AG10803 (cell line): ENCODE data around the gene GALNT18.

Experiments
- DNase-seq: peaks from one replicate; pipeline ENCODE4 v3.0.0; 2010; ENCODE audit warnings: low read depth
- H3K4me3 ChIP-seq: 2 replicates; pipeline ENCODE4 v1.5.1; 2011; ENCODE audit warnings: mild to moderate bottlenecking, low read length, control low read depth
- CTCF ChIP-seq: conservative IDR thresholded peaks from 2 replicates; pipeline ENCODE4 v1.5.1; 2011; ENCODE audit warnings: mild to moderate bottlenecking, low read length, control low read depth, inconsistent platforms

GALNT18 gene

DNA sequence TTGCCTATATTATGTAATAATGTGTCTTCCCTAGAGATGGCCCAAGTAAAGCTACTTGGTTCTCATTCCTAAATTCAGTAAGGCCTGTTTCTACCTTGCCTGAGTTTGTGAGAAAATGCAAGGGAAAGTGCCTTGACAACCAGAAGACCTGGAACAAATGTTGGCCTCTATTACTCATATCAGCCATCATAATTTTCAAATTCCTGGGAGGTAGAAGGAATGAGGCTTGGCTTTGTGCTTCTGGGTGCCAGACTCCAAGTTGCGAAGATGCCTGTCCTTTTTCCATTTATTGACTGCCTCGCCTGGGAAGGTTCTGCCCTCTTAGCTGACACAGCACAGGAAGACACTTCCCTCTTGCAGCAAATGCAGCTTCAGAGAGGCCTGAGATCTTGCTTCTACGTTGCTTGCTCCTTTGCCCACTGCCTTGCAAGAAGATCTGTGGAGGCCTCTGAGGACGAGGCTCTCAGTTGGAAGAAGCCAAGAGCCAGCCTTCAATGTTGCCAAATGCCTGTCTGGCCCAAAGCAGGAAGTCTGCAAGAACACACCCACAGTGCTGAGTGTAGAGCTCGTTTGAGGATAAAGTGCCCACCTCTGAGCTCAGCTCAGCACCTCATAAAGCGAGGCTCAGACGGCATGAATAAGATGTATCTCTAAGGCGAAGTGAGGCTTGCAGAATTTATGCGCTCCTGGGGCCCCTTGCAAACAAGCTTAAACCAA lies 120.1 kb downstream of the GALNT18 start:
- no peak for DNase-seq

DNA sequence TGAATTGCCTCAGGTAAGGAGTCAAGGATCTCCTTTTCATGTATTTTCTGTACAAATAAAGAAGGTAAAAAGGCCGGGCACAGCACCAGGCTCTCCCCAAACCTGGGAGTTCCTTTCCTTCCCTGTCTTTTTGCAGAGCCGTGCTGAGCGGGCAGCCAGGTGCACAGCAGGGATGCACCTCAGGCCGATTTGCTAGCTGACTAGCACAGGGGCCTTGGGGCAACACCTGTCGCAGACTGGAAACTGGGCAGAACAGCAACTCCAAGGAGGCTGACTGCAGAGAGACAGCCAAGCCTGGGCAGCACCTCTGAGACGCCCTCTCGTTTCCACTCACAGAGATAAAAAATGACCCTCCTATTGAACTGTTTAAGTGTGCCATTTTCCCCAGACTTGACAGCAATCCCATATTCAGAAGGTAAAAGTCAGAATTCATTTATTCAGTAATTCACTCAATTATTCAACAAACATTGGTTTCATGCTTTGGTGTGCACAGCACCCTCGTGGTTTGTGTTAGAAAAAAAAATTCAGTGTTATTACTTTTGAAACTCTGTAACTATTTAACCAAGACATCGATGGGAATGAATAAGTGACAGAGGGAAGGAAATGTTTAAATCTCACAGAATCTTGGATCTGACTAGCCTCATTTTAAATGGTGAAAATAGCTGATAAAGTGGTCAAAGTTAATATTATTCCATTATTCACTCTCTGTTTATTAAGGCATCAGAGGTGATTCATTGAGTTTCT lies 120.9 kb downstream of the GALNT18 start:
- H3K4me3 ChIP-seq, result no peak overlapping the region
- TF ChIP-seq CTCF, result no peak
- no peak for DNase-seq

More for the DNA sequence above, 120.1 kb downstream of the GALNT18 start:
- H3K4me3 ChIP-seq, result no peak overlapping the region
- TF ChIP-seq CTCF, result no peak

DNA sequence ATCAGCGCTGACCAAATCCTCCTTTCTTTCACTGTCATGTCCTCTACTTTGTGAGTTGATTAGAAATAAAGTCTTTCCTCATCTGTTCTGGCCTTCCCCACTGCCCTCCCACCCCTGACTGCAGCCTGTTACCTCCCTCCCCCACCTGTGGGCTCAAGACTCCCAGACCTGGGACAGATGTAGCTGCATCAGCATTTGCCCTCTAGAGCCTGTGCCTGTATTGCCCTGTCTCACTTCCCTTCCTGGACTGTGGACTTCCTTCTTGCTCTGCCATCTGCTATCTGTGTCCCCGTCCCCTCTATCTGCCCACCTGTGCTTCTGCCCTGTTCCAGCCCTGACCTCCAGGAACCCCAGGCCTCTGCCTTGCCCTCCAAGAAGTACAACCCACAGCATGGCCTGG lies 122.5 kb downstream of the GALNT18 start:
- no peak for TF ChIP-seq CTCF
- no peak overlapping the region for H3K4me3 ChIP-seq
- DNase-seq, result no peak

DNA sequence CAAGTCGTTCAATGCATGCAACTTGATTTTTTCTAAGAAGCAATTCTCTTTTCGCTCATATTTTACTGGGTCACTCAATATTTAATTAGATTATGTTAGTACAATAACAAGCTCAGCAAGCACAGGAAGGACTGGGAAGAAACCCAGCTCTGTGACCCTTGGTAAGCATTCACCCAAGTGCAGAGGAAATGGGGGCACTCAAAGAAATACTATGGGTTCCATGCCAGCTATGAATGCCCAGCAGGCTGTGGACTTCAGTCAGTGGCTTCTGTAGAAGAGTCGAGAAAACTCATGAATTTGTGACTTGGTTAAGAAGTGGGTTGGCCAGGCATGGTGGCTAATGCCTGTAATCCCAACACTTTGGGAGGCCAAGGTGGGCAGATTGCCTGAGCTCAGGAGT lies 123.6 kb downstream of the GALNT18 start:
- TF ChIP-seq CTCF, result no peak
- DNase-seq, result no peak
- H3K4me3 ChIP-seq, result no peak overlapping the region

DNA sequence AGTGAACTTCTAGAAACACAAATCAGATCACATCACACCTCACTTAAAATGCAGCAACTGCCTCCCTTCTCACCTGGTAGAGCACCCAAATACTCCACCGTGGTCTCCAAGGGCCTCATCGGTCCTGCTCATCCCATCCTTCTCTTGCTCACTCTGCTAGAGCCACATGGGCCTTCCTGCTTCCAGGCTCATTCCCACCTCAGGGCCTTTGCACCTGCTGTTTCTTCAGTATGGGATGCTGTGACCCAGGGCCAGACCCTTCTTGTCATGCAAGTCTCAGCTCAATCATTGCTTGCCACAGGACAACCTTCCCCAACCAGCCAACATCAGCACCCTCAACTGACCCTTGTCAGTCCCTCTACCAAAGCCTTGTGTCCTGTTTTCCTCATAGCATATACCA lies 124.9 kb downstream of the GALNT18 start:
- no peak for TF ChIP-seq CTCF
- no peak for DNase-seq
- H3K4me3 ChIP-seq, result no peak overlapping the region

DNA sequence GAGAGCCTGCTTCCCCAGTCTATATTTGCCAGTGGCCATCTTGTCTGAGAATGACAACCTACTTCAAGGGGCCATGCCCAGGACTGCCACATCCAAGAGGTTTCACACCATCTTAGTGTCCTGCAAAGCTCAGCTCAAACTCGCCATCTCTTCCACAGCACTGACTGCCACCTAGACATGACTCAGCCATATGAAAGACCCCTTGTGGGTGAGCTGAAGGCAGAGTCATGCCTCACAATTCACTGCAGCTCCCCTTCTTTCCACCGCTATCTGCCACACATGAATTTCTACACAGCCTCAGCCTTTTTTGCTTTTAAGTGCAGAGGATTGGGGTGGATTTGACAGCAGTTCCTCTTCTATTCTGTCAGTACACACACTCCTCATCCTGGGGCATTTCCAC lies 127.5 kb downstream of the GALNT18 start:
- DNase-seq, result no peak
- H3K4me3 ChIP-seq, result no peak overlapping the region
- no peak for TF ChIP-seq CTCF

GRCh38 chr11:11493698-11494097 lies 128.1 kb downstream of the GALNT18 start:
- no peak for DNase-seq
- no peak overlapping the region for H3K4me3 ChIP-seq
- no peak for TF ChIP-seq CTCF
